OCI-LY3 (cell line): Measurements from ENCODE around the gene TBL1XR1.
"Not testable (repeated sequence)": the region's sequence is repeated elsewhere in the genome, so short reads cannot be mapped to it uniquely, and the experiment has no call there.

Experiments used
- CTCF ChIP-seq: fragments of 200-600, 300-600 bp; sonication (generic); IDR thresholded peaks from 2 replicates; pipeline ENCODE4 v1.5.1; 2014; ENCODE audit warnings: antibody characterized with exemption, low read length, low read depth
- EZH2phosphoT487 ChIP-seq: fragments of 200-600 bp; shearing (Covaris generic); IDR thresholded peaks from 2 replicates; pipeline ENCODE4 v1.6.1; 2018; ENCODE audit warnings: antibody characterized with exemption, mixed run types, low read depth

GRCh38 chr3:177193275-177193674, 4.0 kb downstream of the TBL1XR1 start:
- not testable (repeated sequence) for TF ChIP-seq CTCF, EZH2phosphoT487
